Nephron (organoid): ENCODE results near the gene MROH8.
"Not testable (repeated sequence)": the region's sequence is repeated elsewhere in the genome, so short reads cannot be mapped to it uniquely, and the experiment has no call there.

Experiments
- H3K27ac Mint-ChIP-seq, 3 experiments: 2 replicates each; pipeline ENCODE4 v1.8.0; 2020; ENCODE audit warnings: mixed read lengths in 3 of 3, mild to moderate bottlenecking in 2 of 3, moderate library complexity in 1 of 3
- H3K27me3 Mint-ChIP-seq: 2 replicates; pipeline ENCODE4 v1.8.0; 2021; ENCODE audit warnings: low read depth, mild to moderate bottlenecking, moderate library complexity, mixed read lengths
- H3K36me3 Mint-ChIP-seq: 2 replicates; pipeline ENCODE4 v1.8.0; 2020; ENCODE audit warnings: low read depth, mixed read lengths
- H3K4me1 Mint-ChIP-seq: 2 replicates; pipeline ENCODE4 v1.8.0; 2020; ENCODE audit warnings: mixed read lengths
- H3K4me3 Mint-ChIP-seq, 3 experiments: 2 replicates each; pipeline ENCODE4 v1.8.0; 2020; ENCODE audit warnings: mild to moderate bottlenecking in 3 of 3, mixed read lengths in 3 of 3, moderate library complexity in 2 of 3
- H3K9me3 Mint-ChIP-seq: 2 replicates; pipeline ENCODE4 v1.8.0; 2020; ENCODE audit warnings: mixed read lengths
- TF ChIP-seq, protein P1 (sequence below), 3 experiments: fragments of 200-600 bp; sonication (generic); IDR thresholded peaks; one replicate each; pipeline ENCODE4 v1.5.0; 2021; ENCODE audit warnings: antibody characterized with exemption in 3 of 3; ENCODE audit not compliant: unreplicated experiment in 3 of 3

The MROH8 gene

DNA sequence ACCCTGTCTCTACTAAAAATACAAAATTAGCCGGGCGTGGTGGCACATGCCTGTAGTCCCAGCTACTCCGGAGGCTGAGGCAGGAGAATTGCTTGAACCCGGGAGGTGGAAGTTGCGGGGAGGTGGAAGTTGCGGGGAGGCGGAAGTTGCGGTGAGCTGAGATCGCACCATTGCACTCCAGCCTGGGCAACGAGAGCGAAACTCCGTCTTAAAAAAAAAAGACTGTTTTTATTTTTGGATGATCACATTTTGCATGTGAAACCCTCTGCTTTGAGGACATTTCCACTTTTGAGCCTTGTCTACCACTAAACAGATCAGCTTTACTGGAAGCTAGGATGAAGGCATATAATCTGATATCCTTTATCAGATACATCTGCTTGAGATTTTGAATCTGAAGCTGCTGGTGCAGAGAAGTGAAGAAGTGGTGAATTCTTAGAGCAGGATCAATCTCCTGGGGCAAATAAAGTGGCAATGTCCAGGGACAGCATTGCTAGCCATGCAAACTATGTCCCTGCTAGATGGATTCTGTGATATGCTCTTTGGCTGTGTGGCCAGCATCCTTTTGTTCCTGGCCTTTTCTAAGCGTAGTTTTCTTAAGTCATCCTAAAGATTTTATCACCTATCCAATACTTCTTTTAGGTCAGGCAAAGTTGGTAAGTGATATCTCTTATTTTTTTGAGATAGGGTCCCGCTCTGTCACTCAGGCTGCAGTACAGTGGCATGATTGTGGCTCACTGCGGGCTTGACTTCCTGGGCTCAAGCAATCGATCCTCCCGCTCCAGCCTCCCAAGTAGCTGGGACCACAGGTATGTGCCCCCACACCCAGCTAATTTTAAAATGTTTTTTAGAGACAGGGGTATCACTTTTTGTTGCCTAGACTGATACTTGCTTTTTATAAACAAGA lies 106.8 kb downstream of the MROH8 start:
- Mint-ChIP-seq H3K27ac (no peak overlapping the region), H3K9me3 (peaks cover 6% of the 10 kb centered on the region), H3K4me3 (no peak overlapping the region), H3K36me3 (peaks cover 42% of the 10 kb centered on the region), H3K4me1 (no peaks in the 10 kb centered on the region), H3K27me3 (no peaks in the 10 kb centered on the region)
- TF ChIP-seq, protein P1, sequence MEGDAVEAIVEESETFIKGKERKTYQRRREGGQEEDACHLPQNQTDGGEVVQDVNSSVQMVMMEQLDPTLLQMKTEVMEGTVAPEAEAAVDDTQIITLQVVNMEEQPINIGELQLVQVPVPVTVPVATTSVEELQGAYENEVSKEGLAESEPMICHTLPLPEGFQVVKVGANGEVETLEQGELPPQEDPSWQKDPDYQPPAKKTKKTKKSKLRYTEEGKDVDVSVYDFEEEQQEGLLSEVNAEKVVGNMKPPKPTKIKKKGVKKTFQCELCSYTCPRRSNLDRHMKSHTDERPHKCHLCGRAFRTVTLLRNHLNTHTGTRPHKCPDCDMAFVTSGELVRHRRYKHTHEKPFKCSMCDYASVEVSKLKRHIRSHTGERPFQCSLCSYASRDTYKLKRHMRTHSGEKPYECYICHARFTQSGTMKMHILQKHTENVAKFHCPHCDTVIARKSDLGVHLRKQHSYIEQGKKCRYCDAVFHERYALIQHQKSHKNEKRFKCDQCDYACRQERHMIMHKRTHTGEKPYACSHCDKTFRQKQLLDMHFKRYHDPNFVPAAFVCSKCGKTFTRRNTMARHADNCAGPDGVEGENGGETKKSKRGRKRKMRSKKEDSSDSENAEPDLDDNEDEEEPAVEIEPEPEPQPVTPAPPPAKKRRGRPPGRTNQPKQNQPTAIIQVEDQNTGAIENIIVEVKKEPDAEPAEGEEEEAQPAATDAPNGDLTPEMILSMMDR (IDR thresholded peaks at IDR 0.05; ENCODE audit: unreplicated experiment in 3 of 3) = no peak

DNA sequence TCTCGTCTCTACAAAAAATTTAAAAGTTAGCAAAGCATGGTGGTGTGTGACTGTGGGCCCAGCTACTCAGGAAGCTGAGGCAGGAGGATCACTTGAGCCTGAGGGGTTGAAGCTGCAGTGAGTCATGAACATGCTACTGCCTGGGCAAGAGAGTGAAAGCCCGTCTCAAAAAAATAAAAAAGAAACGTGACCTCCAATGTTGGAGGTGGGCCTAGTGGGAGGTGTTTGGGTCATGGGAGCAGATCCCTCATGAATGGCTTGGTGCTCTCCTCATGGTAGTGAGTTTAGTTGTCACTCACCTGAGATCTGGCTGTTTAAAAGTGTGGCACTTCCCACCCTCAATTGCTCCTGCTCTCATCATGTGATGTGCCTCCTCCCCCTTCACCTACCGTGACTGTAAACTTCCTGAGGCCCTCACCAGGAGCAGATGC lies 107.9 kb downstream of the MROH8 start:
- H3K4me3 Mint-ChIP-seq = no peak overlapping the region
- H3K4me1 Mint-ChIP-seq = no peaks in the 10 kb centered on the region
- H3K36me3 Mint-ChIP-seq = peaks cover 49% of the 10 kb centered on the region
- TF ChIP-seq, protein P1 (IDR thresholded peaks at IDR 0.05; ENCODE audit: unreplicated experiment in 3 of 3) = no peak
- no peak overlapping the region for H3K27ac Mint-ChIP-seq
- H3K27me3 Mint-ChIP-seq = no peaks in the 10 kb centered on the region
- H3K9me3 Mint-ChIP-seq = peaks cover 6% of the 10 kb centered on the region

DNA sequence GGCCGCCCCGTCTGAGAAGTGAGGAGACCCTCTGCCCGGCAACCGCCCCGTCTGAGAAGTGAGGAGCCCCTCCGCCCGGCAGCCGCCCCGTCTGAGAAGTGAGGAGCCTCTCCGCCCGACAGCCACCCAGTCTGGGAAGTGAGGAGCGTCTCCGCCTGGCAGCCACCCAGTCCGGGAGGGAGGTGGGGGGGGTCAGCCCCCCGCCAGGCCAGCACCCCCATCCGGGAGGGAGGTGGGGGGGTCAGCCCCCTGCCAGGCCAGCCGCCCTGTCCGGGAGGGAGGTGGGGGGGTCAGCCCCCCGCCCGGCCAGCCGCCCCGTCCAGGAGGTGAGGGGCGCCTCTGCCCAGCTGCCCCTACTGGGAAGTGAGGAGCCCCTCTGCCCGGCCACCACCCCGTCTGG lies 109.8 kb downstream of the MROH8 start:
- not testable (repeated sequence) for H3K27me3 Mint-ChIP-seq

DNA sequence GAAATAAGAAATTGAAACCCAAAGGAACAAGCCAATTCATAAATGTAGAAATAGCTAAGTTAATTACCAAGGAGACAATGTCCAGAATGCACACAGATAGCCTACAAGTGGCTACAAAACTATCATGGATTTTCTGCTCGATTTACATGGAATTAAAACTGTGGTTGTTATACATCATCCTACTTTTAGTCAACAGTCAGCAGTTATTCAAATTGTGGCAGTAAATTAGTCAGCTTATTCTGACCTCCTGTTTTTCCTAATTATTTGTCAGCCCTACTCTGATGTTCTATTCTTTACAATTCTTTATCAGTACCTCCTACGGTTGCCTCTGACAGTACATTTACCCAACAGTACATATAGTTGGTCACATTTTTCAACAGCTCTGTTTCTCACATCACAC lies 113.2 kb downstream of the MROH8 start:
- Mint-ChIP-seq H3K36me3 (peaks cover 44% of the 10 kb centered on the region), H3K27me3 (no peaks in the 10 kb centered on the region), H3K4me3 (no peak overlapping the region), H3K27ac (no peak overlapping the region), H3K4me1 (no peaks in the 10 kb centered on the region), H3K9me3 (no peaks in the 10 kb centered on the region)
- TF ChIP-seq, protein P1 (IDR thresholded peaks at IDR 0.05; ENCODE audit: unreplicated experiment in 3 of 3) = no peak

More for the DNA sequence above, 109.8 kb downstream of the MROH8 start:
- H3K4me3 Mint-ChIP-seq, H3K27ac Mint-ChIP-seq, H3K4me1 Mint-ChIP-seq, H3K9me3 Mint-ChIP-seq: not testable (repeated sequence)
- peaks cover 48% of the 10 kb centered on the region for H3K36me3 Mint-ChIP-seq

DNA sequence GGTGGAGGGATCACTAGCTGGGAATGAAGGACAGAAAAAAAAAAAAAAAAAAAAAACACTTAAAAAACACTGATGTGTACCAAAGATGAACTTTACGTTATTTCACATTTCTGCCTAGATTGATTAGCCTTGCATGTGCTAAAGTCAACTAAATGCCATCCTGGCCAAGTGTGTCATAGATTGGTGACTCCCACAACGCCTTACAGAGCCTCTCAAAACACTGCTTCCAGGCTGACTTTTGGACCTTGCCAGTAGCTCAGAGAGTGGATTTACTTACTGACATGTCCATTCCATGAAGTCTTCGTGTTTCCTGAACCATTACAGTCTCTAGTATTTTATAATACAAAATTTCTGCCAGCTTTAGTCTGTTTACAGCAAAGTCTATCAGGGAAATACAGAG lies 124.1 kb downstream of the MROH8 start:
- Mint-ChIP-seq H3K4me3 (no peak overlapping the region), H3K27me3 (no peaks in the 10 kb centered on the region), H3K9me3 (no peaks in the 10 kb centered on the region), H3K4me1 (no peaks in the 10 kb centered on the region), H3K27ac (no peak overlapping the region), H3K36me3 (peaks cover 72% of the 10 kb centered on the region)
- TF ChIP-seq, protein P1 (IDR thresholded peaks at IDR 0.05; ENCODE audit: unreplicated experiment in 3 of 3) = no peak

DNA sequence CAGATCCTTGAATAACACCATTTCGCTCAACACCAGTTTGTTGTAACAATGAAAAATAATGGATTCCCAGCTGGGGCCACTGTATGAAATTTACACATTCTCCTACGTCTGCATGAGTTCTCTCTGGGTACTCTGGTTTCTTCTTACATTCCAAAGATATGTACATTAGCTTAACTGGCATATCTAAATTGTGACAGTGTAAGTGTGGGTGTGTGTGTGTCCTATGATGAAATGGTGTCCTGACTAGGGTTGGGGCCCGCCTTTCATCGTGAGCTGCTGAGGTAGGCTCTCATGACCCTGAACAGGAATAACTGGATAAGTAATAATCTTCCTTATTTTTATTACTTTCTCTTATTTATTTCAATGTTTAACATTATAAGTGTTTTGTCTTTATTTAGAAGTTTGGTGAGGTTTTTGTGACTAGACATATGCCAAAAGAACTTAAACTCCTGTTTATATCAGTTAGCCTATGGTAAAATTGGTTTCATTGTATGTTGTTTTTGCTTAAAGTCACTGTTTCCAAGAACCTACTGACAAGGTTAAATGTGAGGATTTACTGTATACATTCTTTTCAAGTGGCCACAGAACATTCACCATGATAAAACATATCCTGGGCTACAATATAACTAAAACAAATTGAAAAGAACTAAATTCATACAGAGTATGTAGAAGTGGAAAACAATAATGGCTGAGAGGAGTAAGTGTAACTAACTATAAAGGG lies 126.0 kb downstream of the MROH8 start:
- H3K36me3 Mint-ChIP-seq = peaks cover 72% of the 10 kb centered on the region
- TF ChIP-seq, protein P1 (IDR thresholded peaks at IDR 0.05; ENCODE audit: unreplicated experiment in 3 of 3) = no peak
- no peaks in the 10 kb centered on the region for H3K27me3 Mint-ChIP-seq
- no peak overlapping the region for H3K27ac Mint-ChIP-seq
- no peak overlapping the region for H3K4me3 Mint-ChIP-seq
- no peaks in the 10 kb centered on the region for H3K9me3 Mint-ChIP-seq
- H3K4me1 Mint-ChIP-seq = no peaks in the 10 kb centered on the region
